Stomach (tissue), 4 donors: ENCODE results near the gene CRTAP.

Source experiments
- CTCF ChIP-seq, 7 experiments: fragments of 450-650 bp in 4 of 7; fragments of 200-600 bp in 3 of 7; sonication (generic) in 3 of 7; IDR thresholded peaks; one replicate each; pipeline ENCODE4 v1.5.1; 2016 to 2019; ENCODE audit warnings: antibody characterized with exemption in 7 of 7, control low read depth in 2 of 7, mild to moderate bottlenecking in 1 of 7
- EP300 ChIP-seq: sonication (generic); formaldehyde crosslinking; IDR thresholded peaks from one replicate; pipeline ENCODE4 v1.6.1; 2017; ENCODE audit warnings: antibody characterized with exemption
- POLR2A ChIP-seq, 4 donors: fragments of 450-650 bp; IDR thresholded peaks; one replicate each; pipeline ENCODE4 v1.6.1; 2016; ENCODE audit warnings: antibody characterized with exemption in 4 of 4, control low read depth in 2 of 4, mild to moderate bottlenecking in 1 of 4, moderate library complexity in 1 of 4

GRCh38 chr3:33064929-33065328 is 48.9 kb upstream of the CRTAP start:
- TF ChIP-seq CTCF (IDR thresholded peaks at IDR 0.05): peak in 1 of 7 experiments; percentile 7
- TF ChIP-seq POLR2A (IDR thresholded peaks at IDR 0.05): no peak
- TF ChIP-seq EP300: no peak
